ENCODE data around the gene CSNK1G2.

- TF ChIP-seq CTCF (IDR thresholded peaks at IDR 0.05): no peak
- TF ChIP-seq POLR2AphosphoS5 (IDR thresholded peaks at IDR 0.05; ENCODE audit: insufficient read depth in 1 of 2, low read depth in 1 of 2): no peak
- TF ChIP-seq POLR2A (IDR thresholded peaks at IDR 0.05): no peak
Measured at GRCh38 chr19:2018752-2019151, 77.8 kb downstream of the CSNK1G2 start.

All from vagina (tissue), 2 donors.